DMS53 (cell line): ENCODE results near the gene GALNTL6.
A peak's percentile ranks its signal among the peaks of the same experiment; 100 is the strongest.
"Not testable (repeated sequence)": the region's sequence is repeated elsewhere in the genome, so short reads cannot be mapped to it uniquely, and the experiment has no call there.

Source experiments
- DNase-seq: peaks from one replicate; lab custom pipeline; 2025; lab: John Stamatoyannopoulos, UW

GALNTL6 gene

DNA sequence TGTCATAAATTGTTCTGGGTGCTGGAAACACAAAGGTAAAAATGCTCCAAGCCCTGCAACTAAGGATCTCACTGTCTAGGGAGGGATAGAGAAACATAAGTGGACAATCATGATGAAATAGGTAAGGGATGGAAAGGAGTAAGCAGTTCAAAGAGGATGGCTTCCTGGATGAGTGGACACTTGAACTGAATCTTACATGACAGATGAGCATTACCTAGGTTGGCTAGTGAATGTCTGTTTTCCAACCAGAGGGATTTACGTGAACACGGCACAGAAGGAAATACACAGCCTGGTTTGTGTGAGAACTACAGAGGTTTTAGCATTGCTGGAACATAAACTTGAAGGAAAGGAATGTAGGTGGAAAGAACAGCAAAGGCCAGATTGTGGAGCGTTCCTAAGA lies 1205.2 kb downstream of the GALNTL6 start:
- peak; percentile 26 for DNase-seq

DNA sequence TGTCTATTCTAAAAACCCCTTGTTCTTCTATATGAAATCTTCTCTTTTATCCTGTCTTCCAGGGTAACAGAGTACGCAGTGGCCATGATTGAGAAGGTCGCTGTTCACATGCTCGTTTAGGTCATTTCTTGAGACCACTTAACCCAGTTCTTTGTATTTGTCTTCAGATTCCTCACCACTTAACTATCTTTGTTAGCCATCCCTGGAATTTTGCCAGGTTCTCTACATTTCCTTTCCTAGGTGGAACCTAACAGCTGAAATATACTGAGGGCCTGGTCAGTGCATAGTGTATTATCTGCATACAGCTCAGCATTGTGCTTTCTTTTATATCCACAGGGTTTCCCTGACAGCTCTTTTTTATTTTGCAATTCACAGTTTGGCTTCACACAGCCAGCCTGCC lies 1206.5 kb downstream of the GALNTL6 start:
- peak; percentile 30 for DNase-seq

DNA sequence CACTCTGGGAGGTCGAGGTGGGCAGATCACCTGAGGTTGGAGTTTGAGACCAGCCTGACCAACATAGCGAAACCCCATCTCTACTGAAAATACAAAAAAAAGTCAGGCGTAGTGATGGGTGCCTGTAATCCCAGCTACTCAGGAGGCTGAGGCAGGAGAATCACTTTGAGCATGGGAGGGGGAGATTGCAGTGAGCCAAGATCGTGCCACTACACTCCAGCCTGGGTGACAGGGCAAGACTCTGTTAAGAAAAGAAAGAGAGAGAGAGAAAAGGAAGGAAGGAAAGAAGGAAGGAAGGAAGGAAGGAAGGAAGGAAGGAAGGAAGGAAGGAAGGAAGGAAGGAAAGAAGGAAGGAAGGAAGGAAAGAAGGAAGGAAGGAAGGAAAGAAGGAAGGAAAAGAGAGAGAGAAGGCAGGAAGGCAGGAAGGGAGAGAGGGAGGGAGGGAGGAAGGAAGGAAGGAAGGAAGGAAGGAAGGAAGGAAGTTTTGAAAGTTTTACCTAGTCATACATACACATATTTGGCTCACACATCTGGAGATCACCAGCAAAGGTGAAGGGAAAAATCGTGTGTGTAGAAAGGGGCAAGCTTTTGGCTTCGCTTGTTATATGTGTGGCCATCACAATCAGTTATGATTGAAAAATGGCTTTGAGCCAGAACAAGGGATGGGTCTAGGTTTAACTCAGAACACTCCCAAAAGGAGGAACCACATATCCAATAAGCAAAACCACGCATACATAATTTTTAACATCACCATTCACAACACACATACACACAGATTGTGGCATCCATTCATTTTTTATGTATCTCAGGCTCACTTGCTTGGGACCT lies 1208.8 kb downstream of the GALNTL6 start:
- DNase-seq, result not testable (repeated sequence)

DNA sequence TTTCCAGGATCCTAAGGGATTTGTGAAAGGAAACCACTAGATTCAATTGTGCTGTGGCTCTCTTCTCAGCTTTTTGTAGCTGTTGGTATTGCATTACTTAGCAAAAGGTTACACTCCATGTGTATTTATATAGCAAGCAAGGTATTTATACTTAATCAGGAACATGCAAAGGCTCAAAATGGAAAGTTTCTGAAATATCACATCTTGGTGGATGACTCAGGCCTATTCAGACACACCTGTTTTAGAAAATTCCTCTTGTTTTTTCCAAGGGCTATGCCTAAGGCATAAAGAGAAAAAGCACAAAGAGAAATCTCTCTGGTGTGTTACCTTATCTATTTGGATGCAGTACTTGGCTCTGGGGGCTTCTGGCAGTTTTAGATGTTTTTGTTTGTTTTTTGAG lies 1211.0 kb downstream of the GALNTL6 start:
- no peak for DNase-seq

DNA sequence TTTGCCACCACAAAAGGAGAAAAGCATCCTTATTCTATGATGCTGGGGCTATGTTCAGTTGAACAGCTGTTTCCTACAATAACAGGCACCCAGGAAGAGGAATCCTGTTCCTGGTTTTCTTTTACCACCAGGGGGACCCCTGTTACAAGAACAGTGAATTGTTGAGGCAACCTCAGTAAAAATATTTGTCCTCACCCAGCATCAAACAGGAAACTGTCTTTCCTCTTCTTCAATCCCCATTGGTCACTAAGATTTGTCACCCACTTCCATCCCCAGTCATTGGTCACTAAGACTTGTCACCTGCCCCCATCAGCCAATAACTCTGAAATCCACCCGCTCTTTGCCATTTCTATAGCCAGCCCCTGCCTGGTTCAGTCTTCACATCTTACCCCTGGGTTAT lies 1211.9 kb downstream of the GALNTL6 start:
- peak; percentile 87 for DNase-seq

DNA sequence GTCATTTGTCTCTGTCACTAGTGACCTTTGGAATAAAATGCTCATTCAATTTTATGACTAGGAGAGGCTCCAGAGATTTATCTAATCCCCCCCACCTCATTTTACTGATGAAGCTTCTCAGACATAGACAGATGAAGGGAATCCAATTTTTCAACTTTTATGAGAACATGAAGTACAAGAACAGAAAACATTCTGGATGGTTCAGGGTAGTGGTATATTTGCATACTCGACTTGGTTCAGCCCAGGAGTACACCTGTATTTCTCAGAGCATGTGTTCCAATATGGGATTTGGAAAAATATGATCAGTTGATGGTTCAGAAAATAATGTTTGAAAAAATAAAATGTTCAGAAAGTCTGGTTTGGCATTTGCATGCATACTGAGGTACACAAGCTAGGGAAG lies 1224.0 kb downstream of the GALNTL6 start:
- no peak for DNase-seq

DNA sequence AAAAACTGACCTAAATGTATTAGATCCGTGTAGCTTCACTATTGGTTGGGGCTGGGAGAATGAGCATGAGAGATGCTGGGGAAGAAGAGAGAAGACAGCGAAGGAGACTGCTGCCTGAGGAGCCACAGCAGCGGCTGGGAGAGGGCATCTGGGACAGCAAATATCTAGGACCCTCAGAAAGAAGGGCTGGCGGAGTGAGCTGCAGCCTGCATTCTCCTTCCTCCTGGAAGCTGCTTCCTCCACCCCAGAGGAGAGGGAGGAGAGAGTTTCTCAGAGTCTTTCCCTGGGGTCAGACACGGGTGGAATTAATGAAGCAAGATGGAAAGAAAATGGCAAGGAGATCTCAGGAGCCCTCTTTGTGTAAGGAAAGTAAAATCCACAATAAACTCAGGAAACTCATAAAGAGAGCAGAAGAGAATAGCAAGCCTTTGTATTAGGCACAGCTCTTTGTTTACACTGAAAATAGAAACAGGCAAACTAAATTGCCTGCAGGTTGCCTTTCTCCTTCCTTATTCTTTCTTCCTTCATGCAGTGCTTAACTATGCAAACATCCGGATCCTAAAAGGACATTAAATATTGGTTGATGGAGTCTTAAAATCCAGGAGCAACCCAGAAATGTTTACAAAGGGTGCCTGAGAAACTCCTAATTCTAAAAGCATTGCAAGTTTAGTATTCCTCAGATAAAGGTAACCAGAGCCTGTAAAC lies 1225.1 kb downstream of the GALNTL6 start:
- DNase-seq, result peak; percentile 37

DNA sequence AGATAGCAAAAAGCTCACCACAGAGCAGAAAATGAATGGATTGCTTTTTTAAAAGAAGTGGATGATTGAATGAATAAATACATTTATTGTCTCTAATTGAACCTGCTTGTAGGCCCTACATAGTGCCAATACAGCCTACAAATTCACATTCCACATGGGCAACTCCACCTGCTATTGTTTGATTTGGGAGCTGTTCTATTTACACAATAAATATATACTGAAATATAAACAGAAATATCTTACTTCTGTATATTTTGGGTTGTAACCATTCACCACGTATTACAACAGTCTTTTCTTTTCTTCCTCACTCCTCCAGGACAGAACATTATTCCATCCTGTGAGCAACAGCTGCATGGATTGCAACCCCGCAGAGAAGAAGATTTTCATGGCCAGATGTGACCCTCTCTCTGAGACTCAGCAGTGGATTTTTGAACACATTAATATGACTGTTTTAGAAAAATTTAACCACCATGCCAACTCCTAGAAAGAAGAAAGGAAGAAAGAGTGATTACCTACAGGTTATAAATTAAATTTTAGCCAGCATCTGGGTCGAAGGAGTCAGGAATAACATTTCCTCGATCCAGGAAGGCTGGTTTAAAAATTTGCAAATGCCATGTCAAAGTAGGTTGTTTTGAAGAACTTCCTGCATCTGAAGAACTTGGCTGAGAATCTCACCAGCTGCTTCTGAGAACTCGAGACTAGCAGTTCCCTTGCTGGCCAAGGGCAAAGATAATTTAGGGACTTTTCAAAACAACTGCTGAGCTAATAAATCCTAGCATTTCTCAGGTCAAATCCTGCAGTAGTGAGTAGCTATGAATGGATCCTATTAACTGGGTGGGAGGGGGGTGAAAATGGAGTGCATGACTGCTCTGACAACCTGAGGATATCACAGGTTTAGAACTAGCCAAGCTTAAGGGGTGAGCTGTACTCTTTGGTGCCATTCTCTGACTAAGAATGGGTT lies 1226.7 kb downstream of the GALNTL6 start:
- DNase-seq, result peak; percentile 51

DNA sequence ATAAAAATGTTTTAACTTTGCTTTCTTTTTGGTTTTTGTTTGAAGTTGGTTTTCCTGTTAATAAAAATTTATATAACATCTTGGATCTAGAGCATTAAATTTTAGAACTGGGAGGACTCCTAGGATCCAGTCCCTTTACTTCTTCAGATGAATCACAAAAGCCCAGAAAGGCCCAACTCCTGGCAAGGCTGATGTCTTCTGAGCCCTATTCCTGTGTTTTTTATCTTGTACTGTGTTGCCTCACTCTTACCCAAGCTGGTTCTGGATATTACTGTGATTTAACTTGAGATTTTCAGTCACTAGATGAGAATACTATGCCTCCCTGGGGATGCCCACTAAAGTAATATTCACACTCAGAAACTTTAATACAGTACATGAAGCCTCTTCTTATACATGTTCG lies 1228.3 kb downstream of the GALNTL6 start:
- DNase-seq, result no peak

DNA sequence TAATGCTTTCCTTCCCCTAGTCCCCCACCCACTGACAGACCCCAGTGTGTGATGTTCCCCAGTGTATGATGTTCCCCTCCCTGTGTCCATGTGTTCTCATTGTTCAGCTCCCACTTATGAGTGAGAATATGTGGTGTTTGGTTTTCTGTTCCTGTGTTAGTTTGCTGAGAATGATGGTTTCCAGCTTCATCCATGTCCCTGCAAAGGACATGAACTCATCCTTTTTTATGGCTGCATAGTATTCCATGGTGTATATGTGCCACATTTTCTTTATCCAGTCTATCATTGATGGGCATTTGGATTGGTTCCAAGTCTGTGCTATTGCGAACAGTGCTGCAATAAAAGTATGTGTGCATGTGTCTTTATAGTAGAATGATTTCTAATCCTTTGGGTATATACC lies 1228.9 kb downstream of the GALNTL6 start:
- DNase-seq, result not testable (repeated sequence)

DNA sequence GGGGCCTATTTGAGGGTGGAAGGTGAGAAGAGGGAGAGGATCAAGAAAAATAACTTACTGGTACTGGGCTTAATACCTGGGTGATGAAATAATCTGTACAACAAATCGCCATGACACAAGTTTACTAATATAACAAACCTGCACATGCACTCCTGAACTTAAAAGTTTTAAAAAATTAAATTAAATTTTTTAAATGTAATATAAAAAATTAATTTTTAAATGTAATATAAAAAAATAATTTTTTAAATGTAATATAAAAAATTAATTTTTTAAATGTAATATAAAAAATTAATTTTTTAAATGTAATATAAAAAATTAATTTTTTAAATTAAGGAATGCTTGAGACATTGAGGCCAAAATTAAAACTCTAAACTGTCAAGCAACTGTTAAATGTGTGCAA lies 1231.1 kb downstream of the GALNTL6 start:
- no peak for DNase-seq

DNA sequence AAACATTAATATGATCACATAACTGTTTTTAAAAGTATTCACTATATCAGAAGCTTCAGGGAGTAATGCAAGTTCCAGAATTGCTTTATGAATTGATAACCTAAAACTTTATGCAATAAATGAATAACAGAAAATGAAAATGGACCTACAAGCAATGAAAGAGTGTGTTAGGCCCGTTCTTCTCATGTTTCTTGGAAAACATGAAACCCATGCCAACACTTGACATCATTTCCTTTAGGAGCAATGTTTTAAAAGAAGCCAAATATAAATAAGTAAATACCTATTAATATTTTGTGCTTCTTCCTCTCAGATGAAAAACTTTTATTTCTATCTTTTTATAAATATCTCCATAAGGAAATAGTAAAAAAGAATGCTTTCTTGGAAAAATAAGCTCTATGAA lies 1232.4 kb downstream of the GALNTL6 start:
- DNase-seq, result no peak

DNA sequence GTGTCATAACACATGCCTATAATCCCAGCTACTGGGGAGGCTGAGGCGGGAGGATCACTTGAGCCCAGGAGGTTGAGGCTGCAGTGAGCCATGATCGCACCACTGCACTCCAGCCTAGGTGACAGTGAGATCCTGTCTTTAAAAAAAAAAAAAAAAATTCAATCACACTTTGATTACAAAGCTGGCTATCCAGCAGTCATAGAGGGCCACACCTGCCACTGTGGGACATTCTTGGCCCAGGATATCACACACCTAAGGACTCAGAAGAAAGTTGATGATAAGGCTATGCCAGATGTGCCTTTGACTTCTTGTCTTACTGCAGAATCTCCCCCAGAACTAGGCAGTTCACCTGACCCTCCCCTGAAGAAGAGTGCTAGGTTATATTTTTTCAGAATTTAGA lies 1232.9 kb downstream of the GALNTL6 start:
- no peak for DNase-seq

DNA sequence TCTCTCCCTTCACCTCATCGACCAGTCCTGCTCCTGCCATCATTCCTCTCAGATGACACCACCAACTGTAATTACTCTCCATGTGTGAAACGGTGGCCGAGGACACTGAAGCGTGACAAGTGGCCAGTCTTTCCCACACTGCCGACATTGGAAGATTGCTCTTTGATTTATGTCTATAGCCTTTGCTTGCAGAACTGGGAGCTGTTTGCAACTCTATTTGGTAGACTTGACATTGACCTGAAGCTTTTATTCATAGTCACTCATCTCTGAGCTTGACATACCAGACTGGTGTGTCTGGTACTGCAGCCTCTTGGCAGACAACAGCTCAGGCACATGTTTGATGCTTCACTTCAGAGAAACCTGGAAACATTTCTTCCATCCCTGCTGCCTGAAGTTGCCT lies 1233.6 kb downstream of the GALNTL6 start:
- peak; percentile 78 for DNase-seq

DNA sequence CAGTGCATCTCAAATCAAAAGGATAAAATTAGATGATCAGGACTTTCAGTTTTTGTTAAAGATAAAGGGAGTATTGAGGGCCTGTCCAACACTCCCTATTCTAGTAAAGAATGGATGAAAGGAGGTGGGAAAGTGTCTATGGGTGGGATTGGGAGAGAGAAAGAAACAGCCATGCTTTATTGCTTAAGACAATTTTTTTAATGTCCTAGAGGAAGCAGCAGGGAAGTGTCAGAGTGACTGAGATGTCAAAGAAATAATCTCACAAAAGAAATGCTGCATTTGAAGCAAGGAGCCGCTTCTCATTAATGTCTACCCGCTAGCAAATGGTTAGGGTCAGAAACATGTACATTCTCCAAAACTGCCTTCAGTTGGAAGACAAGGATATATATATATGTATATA lies 1238.0 kb downstream of the GALNTL6 start:
- DNase-seq, result no peak

DNA sequence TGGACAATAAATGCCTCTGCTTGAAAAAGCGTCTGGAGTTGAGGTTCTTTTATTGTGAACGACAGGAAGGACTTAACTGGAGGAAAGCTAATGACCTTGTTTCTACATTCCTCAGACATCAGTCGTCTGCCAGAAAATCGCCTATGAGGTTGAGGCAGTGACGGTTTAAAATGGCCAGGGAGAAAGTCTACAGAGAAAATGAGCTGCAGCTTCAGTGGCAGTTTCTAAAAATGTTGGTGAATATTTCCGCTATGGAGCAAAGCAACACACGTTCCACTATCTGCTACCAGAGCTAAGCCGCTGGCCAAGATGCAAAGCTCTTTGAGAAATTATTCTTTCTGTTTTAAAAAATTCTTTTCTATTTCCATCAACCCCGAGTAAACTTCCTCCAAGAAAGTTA lies 1238.5 kb downstream of the GALNTL6 start:
- no peak for DNase-seq

DNA sequence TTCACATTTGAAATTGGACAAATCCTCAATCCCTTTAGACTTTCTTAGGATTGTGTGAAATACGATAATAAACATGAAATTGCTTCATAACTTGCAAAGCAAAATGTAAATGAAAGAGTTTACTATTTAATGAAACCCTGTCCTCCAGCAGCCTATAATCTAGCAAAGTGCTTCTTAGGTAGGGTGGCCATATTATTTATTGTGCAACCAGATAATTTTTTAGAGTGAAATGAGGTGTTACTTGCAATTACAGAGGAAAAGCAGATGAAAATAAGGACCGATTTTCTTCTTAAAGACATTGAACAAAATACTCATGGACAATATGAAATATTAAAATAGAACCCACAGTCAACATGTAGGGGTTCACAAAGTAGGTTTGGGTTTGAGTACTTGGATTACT lies 1239.2 kb downstream of the GALNTL6 start:
- DNase-seq, result no peak

DNA sequence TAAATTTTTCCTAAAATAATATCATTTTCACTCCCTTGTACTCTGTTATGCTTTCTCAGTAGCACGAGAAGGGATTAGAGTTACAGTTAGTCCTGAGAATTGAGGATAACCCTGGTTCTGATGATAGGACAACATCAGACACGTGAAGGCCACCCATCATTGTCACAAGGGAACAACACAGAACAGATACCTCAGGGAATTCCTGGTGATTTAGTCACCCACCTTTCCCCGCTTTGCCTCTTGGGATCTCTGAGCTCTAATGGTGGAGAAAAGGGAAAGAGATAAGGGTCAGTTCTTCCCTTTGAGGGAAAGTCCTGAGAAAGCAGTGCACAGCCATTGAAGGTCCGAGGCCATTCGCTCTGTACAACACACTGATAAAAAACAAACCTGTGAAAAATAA lies 1243.1 kb downstream of the GALNTL6 start:
- no peak for DNase-seq

DNA sequence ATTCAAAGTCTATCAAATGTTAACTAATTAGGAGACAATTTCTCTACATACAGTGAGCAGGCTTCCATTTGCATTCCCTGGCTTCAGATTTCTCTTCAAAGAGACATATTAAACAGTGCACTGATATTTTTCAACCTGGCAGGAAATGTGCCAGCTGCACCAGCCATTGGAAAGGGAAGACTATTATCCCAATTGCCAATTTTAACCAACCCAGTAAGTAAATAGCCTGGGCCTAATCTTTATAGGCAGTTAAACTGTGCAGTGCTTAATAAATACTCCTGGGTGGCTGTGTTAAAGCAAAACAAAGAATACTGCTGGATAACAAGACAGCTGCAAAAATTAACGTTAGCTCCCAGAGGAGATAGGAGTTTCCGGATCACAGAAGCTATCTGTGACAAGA lies 1243.5 kb downstream of the GALNTL6 start:
- no peak for DNase-seq

DNA sequence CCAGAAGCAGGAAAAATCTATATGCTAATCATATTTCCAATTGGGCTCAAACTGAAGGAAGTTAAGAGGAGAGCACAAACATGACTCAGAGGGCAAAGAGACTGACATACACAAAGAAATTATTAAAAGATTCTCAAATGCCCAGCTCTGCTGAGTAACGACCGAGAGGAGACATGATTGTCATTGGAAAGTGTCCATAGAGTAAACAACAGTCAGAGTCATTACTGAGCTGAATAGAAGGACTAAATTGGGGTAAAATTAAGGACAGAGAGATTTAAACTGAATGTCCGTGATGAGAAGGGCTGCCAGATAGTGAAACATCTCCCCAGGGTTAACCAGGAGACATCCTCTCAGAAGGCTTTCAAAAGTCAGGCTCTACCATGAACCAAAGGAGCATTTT lies 1244.2 kb downstream of the GALNTL6 start:
- DNase-seq, result peak; percentile 36

DNA sequence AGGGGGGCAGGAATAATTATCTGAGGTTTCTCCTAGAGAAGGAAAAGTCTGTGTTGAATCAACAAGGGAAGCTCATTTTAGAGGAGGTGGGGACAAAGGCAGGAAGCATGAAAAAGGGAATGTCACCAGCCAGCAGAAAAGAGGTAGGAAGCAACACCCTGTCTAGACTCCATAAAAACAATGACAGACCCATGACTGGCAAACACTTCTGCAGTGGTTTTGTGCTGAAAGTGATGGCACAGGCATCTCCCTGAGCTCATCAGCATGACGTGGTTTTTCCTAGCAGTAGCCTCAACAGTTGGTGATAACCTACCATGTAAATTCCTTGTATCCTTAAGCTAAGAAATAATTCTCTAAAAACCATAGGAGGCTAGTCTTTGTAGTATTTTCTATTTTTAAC lies 1244.7 kb downstream of the GALNTL6 start:
- peak; percentile 19 for DNase-seq

DNA sequence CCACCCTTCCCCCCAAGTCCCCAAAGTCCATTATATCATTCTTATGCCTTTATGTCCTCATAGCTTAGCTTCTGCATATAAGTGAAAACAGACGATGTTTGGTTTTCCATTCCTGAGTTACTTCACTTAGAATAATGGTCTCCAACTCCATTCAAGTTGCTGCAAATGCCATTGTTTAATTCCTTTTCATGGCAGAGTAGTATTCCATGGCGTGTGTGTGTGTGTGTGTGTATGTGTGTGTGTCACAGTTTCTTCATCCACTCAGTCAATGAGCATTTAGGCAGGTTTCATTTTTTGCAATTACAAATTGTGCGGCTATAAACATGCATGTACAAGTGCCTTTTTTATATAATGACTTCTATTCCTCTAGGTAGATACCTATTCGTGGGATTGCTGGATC lies 1248.0 kb downstream of the GALNTL6 start:
- no peak for DNase-seq
